GM12801 (cell line): Measurements from ENCODE around the gene ERO1B.

Experiments used
- TF ChIP-seq, protein P1 (sequence below): IDR thresholded peaks from one replicate; pipeline ENCODE4 v1.5.1; 2011; ENCODE audit warnings: control low read depth; ENCODE audit not compliant: insufficient read length; ENCODE audit errors: extremely low read depth

The ERO1B gene, protein sequence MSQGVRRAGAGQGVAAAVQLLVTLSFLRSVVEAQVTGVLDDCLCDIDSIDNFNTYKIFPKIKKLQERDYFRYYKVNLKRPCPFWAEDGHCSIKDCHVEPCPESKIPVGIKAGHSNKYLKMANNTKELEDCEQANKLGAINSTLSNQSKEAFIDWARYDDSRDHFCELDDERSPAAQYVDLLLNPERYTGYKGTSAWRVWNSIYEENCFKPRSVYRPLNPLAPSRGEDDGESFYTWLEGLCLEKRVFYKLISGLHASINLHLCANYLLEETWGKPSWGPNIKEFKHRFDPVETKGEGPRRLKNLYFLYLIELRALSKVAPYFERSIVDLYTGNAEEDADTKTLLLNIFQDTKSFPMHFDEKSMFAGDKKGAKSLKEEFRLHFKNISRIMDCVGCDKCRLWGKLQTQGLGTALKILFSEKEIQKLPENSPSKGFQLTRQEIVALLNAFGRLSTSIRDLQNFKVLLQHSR

DNA sequence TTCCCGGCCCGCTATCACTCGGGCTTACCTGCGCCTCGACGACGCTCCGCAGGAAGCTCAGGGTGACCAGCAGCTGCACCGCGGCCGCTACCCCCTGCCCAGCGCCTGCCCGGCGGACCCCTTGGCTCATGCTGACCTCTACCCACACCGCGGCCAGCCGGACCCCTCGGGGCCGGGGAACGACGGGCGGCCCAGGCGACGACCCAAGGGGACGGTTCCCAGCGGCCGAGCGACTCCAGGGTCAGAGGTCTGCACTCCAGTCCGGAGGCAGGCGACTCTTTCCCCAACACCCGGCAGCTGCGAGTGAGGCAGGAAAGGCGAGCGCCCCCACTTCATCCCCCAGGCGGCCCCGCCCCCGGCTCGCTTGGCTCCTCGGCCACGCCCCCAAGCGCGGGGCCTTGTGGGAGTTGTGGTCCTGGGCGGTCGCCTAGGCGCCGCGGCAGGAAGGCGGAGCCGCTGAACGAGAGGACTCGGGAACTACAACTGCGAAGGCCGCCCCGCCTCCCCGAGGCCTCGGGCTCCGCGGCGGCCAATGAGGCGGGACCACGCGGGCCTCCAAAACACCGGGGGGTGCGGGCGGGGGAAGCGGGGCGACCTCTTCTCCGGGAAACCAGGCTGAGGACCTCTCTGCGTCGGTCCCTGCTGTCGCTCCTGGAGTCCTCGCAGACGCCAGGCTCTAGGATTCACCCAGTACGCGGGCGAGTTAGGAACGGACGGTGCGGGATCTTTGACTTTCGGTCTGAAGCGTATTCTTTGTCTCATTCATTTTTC, at the start of gene ERO1B:
TSS of gene ERO1B (minus strand) at position 305 of the 771 bp plus-strand sequence. CDS start at position 130, 175 bp downstream.
- TF ChIP-seq, protein P1, sequence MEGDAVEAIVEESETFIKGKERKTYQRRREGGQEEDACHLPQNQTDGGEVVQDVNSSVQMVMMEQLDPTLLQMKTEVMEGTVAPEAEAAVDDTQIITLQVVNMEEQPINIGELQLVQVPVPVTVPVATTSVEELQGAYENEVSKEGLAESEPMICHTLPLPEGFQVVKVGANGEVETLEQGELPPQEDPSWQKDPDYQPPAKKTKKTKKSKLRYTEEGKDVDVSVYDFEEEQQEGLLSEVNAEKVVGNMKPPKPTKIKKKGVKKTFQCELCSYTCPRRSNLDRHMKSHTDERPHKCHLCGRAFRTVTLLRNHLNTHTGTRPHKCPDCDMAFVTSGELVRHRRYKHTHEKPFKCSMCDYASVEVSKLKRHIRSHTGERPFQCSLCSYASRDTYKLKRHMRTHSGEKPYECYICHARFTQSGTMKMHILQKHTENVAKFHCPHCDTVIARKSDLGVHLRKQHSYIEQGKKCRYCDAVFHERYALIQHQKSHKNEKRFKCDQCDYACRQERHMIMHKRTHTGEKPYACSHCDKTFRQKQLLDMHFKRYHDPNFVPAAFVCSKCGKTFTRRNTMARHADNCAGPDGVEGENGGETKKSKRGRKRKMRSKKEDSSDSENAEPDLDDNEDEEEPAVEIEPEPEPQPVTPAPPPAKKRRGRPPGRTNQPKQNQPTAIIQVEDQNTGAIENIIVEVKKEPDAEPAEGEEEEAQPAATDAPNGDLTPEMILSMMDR = no peak

DNA sequence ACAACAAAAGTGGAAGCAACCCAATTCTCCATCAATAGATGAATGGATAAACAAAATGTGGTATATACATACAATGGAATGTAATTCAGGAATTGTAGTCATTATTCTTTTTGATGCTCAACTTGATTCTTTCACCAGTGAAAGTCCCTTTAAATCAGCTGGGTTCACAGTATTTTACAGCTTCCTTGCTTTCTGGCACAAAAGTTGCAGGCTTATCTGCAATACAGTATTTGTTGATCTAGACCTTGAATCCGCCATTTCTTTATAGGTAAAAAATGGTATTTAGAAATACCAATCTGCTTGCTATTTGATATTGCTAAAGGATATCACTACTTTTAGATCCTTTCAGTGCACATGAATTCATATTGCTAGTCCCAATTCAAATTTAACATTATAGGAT, 44.7 kb upstream of the ERO1B start:
- TF ChIP-seq, protein P1 = no peak

DNA sequence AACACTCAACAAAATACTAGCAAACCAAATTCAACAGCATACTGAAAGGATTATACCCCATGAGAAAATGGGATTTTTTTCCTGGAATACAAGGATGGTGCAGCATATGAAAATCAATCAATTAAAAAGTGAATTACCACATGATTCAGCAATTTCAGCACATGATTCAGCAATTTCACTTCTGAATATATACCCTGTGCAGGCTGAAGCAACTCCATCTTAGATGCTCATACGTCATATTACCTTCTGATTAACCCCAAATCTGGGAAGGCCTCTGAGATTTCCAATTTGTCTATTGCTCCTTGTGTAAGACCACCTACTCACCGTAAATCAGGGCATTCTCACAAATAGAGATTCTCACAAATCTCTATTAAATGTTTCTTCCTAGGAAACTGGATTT, 43.8 kb upstream of the ERO1B start:
- TF ChIP-seq, protein P1 = no peak

DNA sequence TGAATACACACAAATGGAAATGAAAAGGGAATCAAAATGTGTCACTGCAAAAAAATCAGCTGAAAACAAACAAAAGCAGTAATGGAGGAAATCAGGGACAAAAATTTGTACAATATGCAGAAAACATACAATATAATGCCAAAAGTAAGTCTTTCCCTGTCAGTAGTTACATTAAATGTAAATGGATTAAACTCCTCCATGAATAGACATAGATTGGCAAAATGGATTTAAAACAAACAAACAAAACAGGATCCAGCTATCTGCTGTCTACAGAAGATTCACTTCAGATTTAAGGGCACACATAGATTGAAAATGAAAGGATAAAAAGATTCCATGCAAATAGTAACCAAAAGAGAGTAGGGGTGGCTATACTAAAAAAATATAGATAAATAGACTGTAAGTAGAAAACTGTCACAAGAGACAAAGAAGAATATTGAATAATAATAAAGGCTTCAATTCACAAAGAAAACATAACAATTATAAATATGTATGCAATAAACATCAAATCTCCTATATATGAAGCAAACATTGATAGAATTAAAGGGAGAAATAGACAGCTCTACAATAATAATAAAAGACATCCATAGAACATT, 42.2 kb upstream of the ERO1B start:
- TF ChIP-seq, protein P1 = no peak

DNA sequence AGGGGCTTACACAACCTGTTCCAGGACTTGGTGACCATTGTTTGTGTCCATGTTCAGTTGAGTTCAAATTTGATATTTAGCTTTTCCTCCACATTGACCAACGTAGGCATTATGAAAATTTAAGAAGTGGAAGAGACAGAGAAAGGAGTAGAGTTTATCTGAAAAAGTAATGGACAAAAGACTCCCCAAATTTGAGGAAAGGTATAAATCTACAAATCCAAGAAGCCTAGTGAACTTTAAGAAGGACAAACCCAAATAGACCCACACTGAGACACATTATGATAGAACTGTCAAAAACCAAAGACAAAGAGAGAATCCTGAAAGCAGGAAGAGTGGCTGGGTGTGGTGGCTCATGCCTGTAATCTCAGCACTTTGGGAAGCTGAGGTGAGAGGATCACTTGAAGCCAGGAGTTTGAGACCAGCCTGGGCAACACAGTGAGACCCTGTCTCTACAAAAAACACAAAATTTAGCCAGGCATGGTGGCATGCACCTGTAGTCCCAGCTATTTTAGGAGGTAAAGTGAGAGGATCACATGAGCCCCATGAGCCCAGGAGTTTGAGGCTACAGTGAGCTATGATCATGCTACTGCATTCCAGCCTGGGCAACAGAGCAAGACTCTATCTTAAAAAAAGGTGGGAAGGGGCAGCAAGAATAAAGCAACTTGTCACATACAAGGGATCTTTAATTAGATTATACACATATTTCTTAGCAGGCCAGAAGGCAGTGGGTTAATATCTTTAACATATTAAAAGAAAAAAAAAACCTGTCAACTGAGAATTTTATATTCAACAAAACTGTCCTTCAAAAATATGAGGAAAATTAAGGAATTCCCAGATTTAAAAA, 41.0 kb upstream of the ERO1B start:
- TF ChIP-seq, protein P1 = no peak

DNA sequence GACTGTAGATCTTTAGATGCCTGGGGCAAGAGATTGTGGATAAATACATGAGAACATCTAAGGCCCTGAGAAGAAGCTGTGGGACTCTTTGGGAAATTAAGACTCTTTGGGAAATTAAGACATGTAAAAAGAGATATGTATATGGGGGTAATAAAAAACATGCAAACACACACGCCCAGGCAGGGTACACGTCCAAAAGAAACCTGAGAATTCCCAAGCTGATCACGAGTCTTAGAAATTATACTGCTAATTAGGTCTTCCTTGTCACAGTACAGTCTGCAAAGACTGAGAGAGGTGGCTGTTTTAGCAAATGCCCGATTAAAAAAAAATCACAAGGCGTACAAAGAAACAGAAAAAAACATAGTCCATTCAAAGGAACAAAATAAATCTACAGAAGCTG, 39.3 kb upstream of the ERO1B start:
- TF ChIP-seq, protein P1 = no peak

DNA sequence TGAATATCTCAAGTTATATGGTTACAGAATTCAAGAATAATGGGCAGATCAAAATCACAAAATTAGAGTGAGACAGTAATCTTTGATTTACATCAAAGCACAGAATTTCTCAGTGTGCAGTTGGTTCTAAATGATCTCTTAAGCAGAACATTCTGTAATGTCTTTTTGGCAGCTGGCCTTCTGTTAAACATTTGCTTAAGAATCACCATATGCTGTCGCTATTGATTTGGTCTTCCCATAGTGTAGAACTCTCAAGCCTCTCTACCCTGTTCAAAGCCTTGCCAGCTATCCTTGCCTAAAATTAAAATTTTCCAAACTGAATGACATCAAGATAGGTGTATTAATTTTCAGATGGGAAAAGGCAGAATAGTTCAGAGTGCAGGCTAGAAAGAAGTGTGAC, 38.9 kb upstream of the ERO1B start:
- TF ChIP-seq, protein P1 = no peak
